ENCODE results near the gene PRAMEF13. TPM values are rescaled to one million over a fixed set of nuclear protein-coding genes. Genes with fewer than 3 reads are reported as not detected.
"Not testable (repeated sequence)": the region's sequence is repeated elsewhere in the genome, so short reads cannot be mapped to it uniquely, and the experiment has no call there.

The PRAMEF13 gene
- total RNA-seq, 1 donor from 2014 or later = not detected

GRCh38 chr1:13165531-13165930 is 35.7 kb downstream of the PRAMEF13 start, which contains the start of gene HNRNPCL4:
HNRNPCL4 (minus strand) TSS chr1:13165631; CDS start chr1:13165467, 164 bp downstream.
- DNase-seq = not testable (repeated sequence)

GRCh38 chr1:13155909-13156308 is 45.3 kb downstream of the PRAMEF13 start, which contains the start of gene PRAMEF26:
PRAMEF26 (minus strand) TSS chr1:13156009; CDS start chr1:13153095, 2,914 bp downstream.
- DNase-seq = not testable (repeated sequence)

Other genes with a start within 250 kb of the PRAMEF13 start
- not detected in 2 replicates for gene PRAMEF27, start 144.8 kb downstream of the PRAMEF13 start, total RNA-seq
- gene HNRNPCL3, start 140.6 kb downstream of the PRAMEF13 start, total RNA-seq = not detected in 2 replicates
- not detected in 2 replicates for gene PRAMEF25, start 130.6 kb downstream of the PRAMEF13 start, total RNA-seq
- not detected in 2 replicates for gene HNRNPCL2, start 84.6 kb downstream of the PRAMEF13 start, total RNA-seq
- not detected in 2 replicates for gene PRAMEF26, start 45.4 kb downstream of the PRAMEF13 start, total RNA-seq
- gene HNRNPCL4, start 35.8 kb downstream of the PRAMEF13 start, total RNA-seq = not detected in 2 replicates
- gene PRAMEF9, start 29.6 kb downstream of the PRAMEF13 start, total RNA-seq = not detected in 2 replicates
- gene PRAMEF18, start 24.7 kb upstream of the PRAMEF13 start, total RNA-seq = not detected in 2 replicates
- not detected in 2 replicates for gene PRAMEF5, start 52.8 kb upstream of the PRAMEF13 start, total RNA-seq
- gene PRAMEF8, start 83.7 kb upstream of the PRAMEF13 start, total RNA-seq = not detected in 2 replicates
- gene PRAMEF33, start 102.1 kb upstream of the PRAMEF13 start, total RNA-seq = not detected in 2 replicates
- not detected in 2 replicates for gene PRAMEF15, start 114.2 kb upstream of the PRAMEF13 start, total RNA-seq
- not detected in 2 replicates for gene PRAMEF14, start 145.7 kb upstream of the PRAMEF13 start, total RNA-seq
- gene PRAMEF19, start 170.5 kb upstream of the PRAMEF13 start, total RNA-seq = not detected in 2 replicates
- gene PRAMEF17, start 188.2 kb upstream of the PRAMEF13 start, total RNA-seq = not detected in 2 replicates
- gene PRAMEF20, start 209.0 kb upstream of the PRAMEF13 start, total RNA-seq = not detected in 2 replicates